K562 (cell line): Measurements from ENCODE around the gene MCMBP. TPM values are rescaled to one million over a fixed set of nuclear protein-coding genes. Genes with fewer than 3 reads are reported as not detected.

ENCODE experiments used
- CHD4 ChIP-seq: fragments of 200-600 bp; sonication (generic); IDR thresholded peaks from 3 replicates; pipeline ENCODE4 v1.6.1; 2012; ENCODE audit warnings: low read depth, mild to moderate bottlenecking, mixed read lengths, low read length, inconsistent platforms; ENCODE audit not compliant: insufficient read depth, insufficient replicate concordance, poor library complexity, severe bottlenecking
- KDM2B ChIP-seq: fragments of 250-450 bp; sonication (Bioruptor Pico); IDR thresholded peaks from 2 replicates; pipeline ENCODE4 v1.8.0; 2021; ENCODE audit warnings: mild to moderate bottlenecking, moderate library complexity
- KLF16 ChIP-seq: IDR thresholded peaks from 2 replicates; pipeline ENCODE4 v1.6.1; 2016; ENCODE audit warnings: antibody characterized with exemption
- MGA ChIP-seq: fragments of 450-650 bp; IDR thresholded peaks from 2 replicates; pipeline ENCODE4 v1.6.1; 2016; ENCODE audit warnings: mild to moderate bottlenecking, moderate library complexity
- NFYB ChIP-seq: IDR thresholded peaks from 2 replicates; pipeline ENCODE4 v1.6.1; 2011; ENCODE audit warnings: mild to moderate bottlenecking, moderate library complexity; ENCODE audit not compliant: insufficient read length; ENCODE audit errors: extremely low read depth
- NR4A1 ChIP-seq, 2 experiments: fragments of 250-450 bp in 1 of 2; fragments of 450-650 bp in 1 of 2; sonication (Bioruptor Pico) in 1 of 2; IDR thresholded peaks; 2 replicates each; pipeline versions ENCODE4 v1.4.0 to v1.6.1; 2016 to 2020; ENCODE audit warnings: mild to moderate bottlenecking in 2 of 2, missing compliant biosample characterization in 1 of 2, missing genetic modification characterization in 1 of 2, moderate library complexity in 1 of 2
- PATZ1 ChIP-seq: fragments of 250-450 bp; sonication (Bioruptor Pico); IDR thresholded peaks from 2 replicates; pipeline ENCODE4 v1.5.0; 2020; ENCODE audit warnings: mild to moderate bottlenecking, borderline replicate concordance
- RB1 ChIP-seq: fragments of 450-650 bp; IDR thresholded peaks from 2 replicates; pipeline ENCODE4 v1.6.1; 2017; ENCODE audit warnings: low read depth, mild to moderate bottlenecking
- RFX5 ChIP-seq: IDR thresholded peaks from 2 replicates; pipeline ENCODE4 v1.6.1; 2011; ENCODE audit warnings: low read depth, mild to moderate bottlenecking, improper control_type of control experiment, low read length
- TCFL5 ChIP-seq: fragments of 250-450 bp; sonication (Bioruptor Pico); conservative IDR thresholded peaks from 2 replicates; pipeline ENCODE4 v1.6.1; 2021; ENCODE audit warnings: mild to moderate bottlenecking, moderate library complexity, matching md5 sums
- ZBTB12 ChIP-seq: fragments of 250-450 bp; sonication (Bioruptor Pico); IDR thresholded peaks from 2 replicates; pipeline ENCODE4 v1.4.0; 2020
- ZFP36 ChIP-seq: fragments of 150-350 bp; IDR thresholded peaks from 2 replicates; pipeline ENCODE4 v1.6.1; 2018; ENCODE audit warnings: low read length, low read depth; ENCODE audit not compliant: partially characterized antibody
- polyA plus RNA-seq, 8 experiments: library from polyadenylated mRNA; depleted of rRNA in 4 of 8; stranded (reverse) in 5 of 8; unstranded in 3 of 8; fragments of >200 nt; fragmentation: Nextera tagmentation in 2 of 8; fragmentation: Illumina TruSeq in 1 of 8; extraction: Ambion mirVana in 2 of 8; extraction: Trizol in 1 of 8; gene quantifications; 2 replicates each; pipeline versions ENCODE4 v1.2.1 to v1.2.3, GENCODE V29; 2011 to 2014; ENCODE audit warnings: inconsistent platforms in 1 of 8, missing spikeins in 1 of 8
- total RNA-seq, 7 experiments: library from RNA; depleted of rRNA in 6 of 7; stranded (reverse); fragments of >200 nt in 6 of 7; fragmentation: Illumina TruSeq in 2 of 7; extraction: Trizol in 2 of 7; gene quantifications; 2 replicates each; pipeline versions ENCODE4 v1.2.1 to v1.2.3, GENCODE V29; 2011 to 2021; ENCODE audit warnings: low replicate concordance in 1 of 7

The MCMBP gene
- total and polyA plus RNA-seq, 9 of the 15 experiments (the other 6 are each of a cell fraction or from before 2014, with no cell fraction given) = 11.2 to 74.3 (median 50.5) TPM

- TF ChIP-seq MGA (peak; percentile 28; the same call in 1 of the 2 replicates), RB1 (no peak), NR4A1 (CRISPR knock-in tag; IDR thresholded peaks at IDR 0.05) (no peak), NR4A1 (tag; IDR thresholded peaks at IDR 0.05) (no peak), RFX5 (no peak), ZFP36 (no peak), PATZ1 (CRISPR knock-in tag) (no peak), CHD4 (no peak), KLF16 (no peak), ZBTB12 (CRISPR knock-in tag) (no peak), TCFL5 (no peak), KDM2B (CRISPR knock-in tag) (no peak), NFYB (no peak)
Measured at GRCh38 chr10:119784340-119785067, 88.1 kb downstream of the MCMBP start (continued).
